DND-41 (cell line): ENCODE measurements around the gene CDH23.

Experiments
- EZH2 ChIP-seq: IDR thresholded peaks from 3 replicates; pipeline ENCODE4 v1.6.1; 2012; ENCODE audit warnings: borderline replicate concordance, low read depth, mild to moderate bottlenecking, moderate library complexity, low read length, inconsistent platforms; ENCODE audit not compliant: severe bottlenecking
- TF ChIP-seq, protein P1 (sequence below): IDR thresholded peaks from 2 replicates; pipeline ENCODE4 v1.5.1; 2012; ENCODE audit warnings: borderline replicate concordance, low read length, moderate library complexity, mild to moderate bottlenecking; ENCODE audit not compliant: poor library complexity, severe bottlenecking; ENCODE audit errors: extremely low read depth

GRCh38 chr10:71746344-71747037, 349.8 kb downstream of the CDH23 start:
- TF ChIP-seq, protein P1, sequence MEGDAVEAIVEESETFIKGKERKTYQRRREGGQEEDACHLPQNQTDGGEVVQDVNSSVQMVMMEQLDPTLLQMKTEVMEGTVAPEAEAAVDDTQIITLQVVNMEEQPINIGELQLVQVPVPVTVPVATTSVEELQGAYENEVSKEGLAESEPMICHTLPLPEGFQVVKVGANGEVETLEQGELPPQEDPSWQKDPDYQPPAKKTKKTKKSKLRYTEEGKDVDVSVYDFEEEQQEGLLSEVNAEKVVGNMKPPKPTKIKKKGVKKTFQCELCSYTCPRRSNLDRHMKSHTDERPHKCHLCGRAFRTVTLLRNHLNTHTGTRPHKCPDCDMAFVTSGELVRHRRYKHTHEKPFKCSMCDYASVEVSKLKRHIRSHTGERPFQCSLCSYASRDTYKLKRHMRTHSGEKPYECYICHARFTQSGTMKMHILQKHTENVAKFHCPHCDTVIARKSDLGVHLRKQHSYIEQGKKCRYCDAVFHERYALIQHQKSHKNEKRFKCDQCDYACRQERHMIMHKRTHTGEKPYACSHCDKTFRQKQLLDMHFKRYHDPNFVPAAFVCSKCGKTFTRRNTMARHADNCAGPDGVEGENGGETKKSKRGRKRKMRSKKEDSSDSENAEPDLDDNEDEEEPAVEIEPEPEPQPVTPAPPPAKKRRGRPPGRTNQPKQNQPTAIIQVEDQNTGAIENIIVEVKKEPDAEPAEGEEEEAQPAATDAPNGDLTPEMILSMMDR, result peak; percentile 12
- no peak for TF ChIP-seq EZH2
